Kidney (tissue), 14 donors: ENCODE measurements around the gene SLIT1. TPM values are rescaled to one million over a fixed set of nuclear protein-coding genes. Genes with fewer than 3 reads are reported as not detected.

ENCODE experiments used
- DNase-seq, 5 donors: peaks; one replicate each; pipeline ENCODE4 v3.0.0-alpha.2; 2013 to 2020
- FAIRE-seq: peaks from 2 replicates; lab custom pipeline; 2012; peaks lifted over from hg19 to GRCh38; lab: Jason Lieb, UNC
- H3K27ac ChIP-seq, 2 donors: one replicate each; pipeline ENCODE4 v1.7.0; 2013; ENCODE audit warnings: low read depth in 2 of 2, low read length in 2 of 2, inconsistent platforms in 1 of 2
- H3K27me3 ChIP-seq: one replicate; pipeline ENCODE4 v1.7.1; 2013; ENCODE audit warnings: low read length, inconsistent platforms; ENCODE audit not compliant: control insufficient read depth, insufficient read depth
- H3K36me3 ChIP-seq, 3 donors: one replicate each; pipeline versions ENCODE4 v1.7.0 to v1.7.1; 2013; ENCODE audit warnings: low read length in 3 of 3, control low read depth in 1 of 3, inconsistent platforms in 1 of 3; ENCODE audit not compliant: insufficient read depth in 3 of 3, control insufficient read depth in 2 of 3
- H3K4me1 ChIP-seq, 3 donors: one replicate each; pipeline versions ENCODE4 v1.7.0 to v1.7.1; 2013; ENCODE audit warnings: low read length in 3 of 3, inconsistent platforms in 1 of 3, low read depth in 1 of 3; ENCODE audit not compliant: control insufficient read depth in 2 of 3, insufficient read depth in 2 of 3
- H3K4me3 ChIP-seq, 3 donors: one replicate each; pipeline versions ENCODE4 v1.7.0 to v1.8.1; 2013; ENCODE audit warnings: low read length in 3 of 3, control low read depth in 1 of 3, inconsistent platforms in 1 of 3
- H3K9ac ChIP-seq, 3 donors: one replicate each; pipeline versions ENCODE4 v1.7.0 to v1.7.1; 2013; ENCODE audit warnings: low read length in 3 of 3, control low read depth in 1 of 3, inconsistent platforms in 1 of 3
- H3K9me3 ChIP-seq, 3 donors: one replicate each; pipeline versions ENCODE4 v1.7.0 to v1.7.1; 2013; ENCODE audit warnings: low read length in 3 of 3, control low read depth in 1 of 3, inconsistent platforms in 1 of 3; ENCODE audit not compliant: control insufficient read depth in 2 of 3, insufficient read depth in 1 of 3
- CTCF ChIP-seq: IDR thresholded peaks from 3 replicates; pipeline ENCODE4 v1.5.1; 2012; ENCODE audit warnings: mild to moderate bottlenecking, moderate library complexity, borderline replicate concordance; ENCODE audit not compliant: insufficient read depth; ENCODE audit errors: extremely low read depth
- intact Hi-C: fragments of 100-400 bp; cut with DNase I; formaldehyde crosslinking; loops from one replicate; pipeline ENCODE4 v1.11.1; 2022
- polyA plus RNA-seq: library from polyadenylated mRNA; stranded (reverse); fragments of 350-450 nt; fragmentation: Illumina TruSeq; extraction: RNeasy Lipid Tissue Mini Kit (QIAGEN cat#74804); gene quantifications from one replicate; pipeline ENCODE4 v1.2.3, GENCODE V29; 2014; ENCODE audit warnings: low read depth, low replicate concordance; ENCODE audit not compliant: insufficient read depth
- total RNA-seq: library from RNA; stranded (reverse); fragmentation: NEBNext Ultra II Directional; extraction: Animal tissue kit (Norgen Biotek cat#: 25700); gene quantifications from one replicate; pipeline ENCODE4 v1.2.1, GENCODE V29; 2021
- donor health status: control.
- donor health status: control.
- donor health status: control.
- donor health status: control.
- donor health status: control.
- donor health status: DM: yes; HTN: yes; CAD: no.
- donor health status: Normal renal cell carcinoma (clear cell type).

The SLIT1 gene
- total and polyA plus RNA-seq, 2 donors from 2014 or later = 0.06 to 0.35 TPM

GRCh38 chr10:97050956-97051496 is 134.7 kb downstream of the SLIT1 start:
- Histone ChIP-seq H3K4me3 (no peak overlapping the region), H3K27ac (no peak overlapping the region), H3K9ac (no peak overlapping the region), H3K9me3 (no peaks in the 10 kb centered on the region), H3K27me3 (no peaks in the 10 kb centered on the region), H3K36me3 (no peaks in the 10 kb centered on the region), H3K4me1 (no peaks in the 10 kb centered on the region)
- DNase-seq = peak in 1 of 5 donors; percentile 6
- intact Hi-C loops = no loop called here
- TF ChIP-seq CTCF = no peak
- FAIRE-seq = no peak

- no peak for TF ChIP-seq CTCF
- no peak for FAIRE-seq
- intact Hi-C loops = no loop called here
These were observed 135.5 kb downstream of the SLIT1 start for GRCh38 chr10:97050205-97050745.

GRCh38 chr10:97049670-97050069 is 136.1 kb downstream of the SLIT1 start:
- no peak for FAIRE-seq
- intact Hi-C loops = no loop called here

More at GRCh38 chr10:97050205-97050745, 135.5 kb downstream of the SLIT1 start:
- H3K27ac ChIP-seq = no peak overlapping the region
- H3K27me3 ChIP-seq = no peaks in the 10 kb centered on the region
- H3K9ac ChIP-seq = no peak overlapping the region
- no peaks in the 10 kb centered on the region for H3K9me3 ChIP-seq
- H3K36me3 ChIP-seq = no peaks in the 10 kb centered on the region
- H3K4me1 ChIP-seq = no peaks in the 10 kb centered on the region
- peak in 1 of 5 donors; percentile 37 for DNase-seq
- H3K4me3 ChIP-seq = no peak overlapping the region

More at GRCh38 chr10:97049670-97050069, 136.1 kb downstream of the SLIT1 start:
- H3K9me3 ChIP-seq = no peaks in the 10 kb centered on the region
- H3K27ac ChIP-seq = no peak overlapping the region
- H3K4me3 ChIP-seq = no peak overlapping the region
- no peaks in the 10 kb centered on the region for H3K4me1 ChIP-seq
- no peak for TF ChIP-seq CTCF
- H3K36me3 ChIP-seq = no peaks in the 10 kb centered on the region
- no peaks in the 10 kb centered on the region for H3K27me3 ChIP-seq
- H3K9ac ChIP-seq = no peak overlapping the region
- peak in 2 of 5 donors; percentile 15 to 31 for DNase-seq
